Endodermal cell (in vitro differentiated cells): Measurements from ENCODE around the gene KLF7. TPM values are rescaled to one million over a fixed set of nuclear protein-coding genes. Genes with fewer than 3 reads are reported as not detected.

Experiments used
- DNase-seq: peaks from one replicate; pipeline ENCODE4 v3.0.0-alpha.2; 2017
- H3K27ac ChIP-seq: 2 replicates; pipeline ENCODE4 v1.5.1; 2013; ENCODE audit warnings: mild to moderate bottlenecking, low read depth, low read length, moderate library complexity
- H3K27me3 ChIP-seq: 2 replicates; pipeline ENCODE4 v1.6.1; 2013; ENCODE audit warnings: mild to moderate bottlenecking, low read length, moderate library complexity; ENCODE audit not compliant: insufficient read depth, control insufficient read depth, poor library complexity, severe bottlenecking
- H3K36me3 ChIP-seq: 2 replicates; pipeline ENCODE4 v1.7.0; 2013; ENCODE audit warnings: mild to moderate bottlenecking, low read length, moderate library complexity; ENCODE audit not compliant: control insufficient read depth, insufficient read depth
- H3K4me1 ChIP-seq: one replicate; pipeline ENCODE4 v1.7.0; 2013; ENCODE audit warnings: low read length; ENCODE audit not compliant: control insufficient read depth, insufficient read depth
- H3K4me3 ChIP-seq: 2 replicates; pipeline ENCODE4 v1.5.1; 2013; ENCODE audit warnings: mild to moderate bottlenecking, low read length, moderate library complexity
- H3K9ac ChIP-seq: 2 replicates; pipeline ENCODE4 v1.6.1; 2013; ENCODE audit warnings: mild to moderate bottlenecking, low read length, moderate library complexity; ENCODE audit not compliant: poor library complexity, severe bottlenecking; ENCODE audit errors: extremely low read depth
- H3K9me3 ChIP-seq: 2 replicates; pipeline ENCODE4 v1.6.1; 2013; ENCODE audit warnings: mild to moderate bottlenecking, low read length, moderate library complexity; ENCODE audit not compliant: control insufficient read depth
- H3K27ac Mint-ChIP-seq: 2 replicates; pipeline ENCODE4 v1.8.0; 2020; ENCODE audit warnings: mixed read lengths
- H3K27me3 Mint-ChIP-seq: 2 replicates; pipeline ENCODE4 v1.8.0; 2021; ENCODE audit warnings: mild to moderate bottlenecking, mixed read lengths; ENCODE audit not compliant: insufficient read depth
- H3K36me3 Mint-ChIP-seq: 2 replicates; pipeline ENCODE4 v1.8.0; 2020; ENCODE audit warnings: low read depth, mixed read lengths
- H3K4me1 Mint-ChIP-seq: 2 replicates; pipeline ENCODE4 v1.8.0; 2020; ENCODE audit warnings: mixed read lengths
- H3K4me3 Mint-ChIP-seq: 2 replicates; pipeline ENCODE4 v1.8.0; 2020; ENCODE audit warnings: mild to moderate bottlenecking, moderate library complexity, mixed read lengths
- H3K9me3 Mint-ChIP-seq: 2 replicates; pipeline ENCODE4 v1.8.0; 2020; ENCODE audit warnings: mild to moderate bottlenecking, mixed read lengths
- WGBS, 2 experiments: methylation state at CpG; one replicate each; pipeline versions ENCODE4 v1.1.5 to v1.1.7; 2013; ENCODE audit warnings: missing lambda C conversion rate in 2 of 2, mixed read lengths in 1 of 2; ENCODE audit not compliant: insufficient coverage in 1 of 2, insufficient read length in 1 of 2; 5-methylcytosine and 5-hydroxymethylcytosine counted together
- total RNA-seq, 2 donors: library from RNA; stranded (reverse); fragmentation: NEBNext Ultra II Directional in 1 of 2; extraction: Animal tissue kit (Norgen Biotek cat#: 25700) in 1 of 2; gene quantifications; 2 replicates in 1 of 2; 3 replicates in 1 of 2; pipeline ENCODE4 v1.2.1, GENCODE V29; 2021
- TF ChIP-seq, protein P1 (sequence below): fragments of 200-600 bp; sonication (generic); conservative IDR thresholded peaks from 2 replicates; pipeline ENCODE4 v1.5.0; 2021; ENCODE audit warnings: antibody characterized with exemption, mild to moderate bottlenecking

KLF7 gene
- total RNA-seq, 2 donors from 2014 or later, result 27.4 to 27.8 TPM

DNA sequence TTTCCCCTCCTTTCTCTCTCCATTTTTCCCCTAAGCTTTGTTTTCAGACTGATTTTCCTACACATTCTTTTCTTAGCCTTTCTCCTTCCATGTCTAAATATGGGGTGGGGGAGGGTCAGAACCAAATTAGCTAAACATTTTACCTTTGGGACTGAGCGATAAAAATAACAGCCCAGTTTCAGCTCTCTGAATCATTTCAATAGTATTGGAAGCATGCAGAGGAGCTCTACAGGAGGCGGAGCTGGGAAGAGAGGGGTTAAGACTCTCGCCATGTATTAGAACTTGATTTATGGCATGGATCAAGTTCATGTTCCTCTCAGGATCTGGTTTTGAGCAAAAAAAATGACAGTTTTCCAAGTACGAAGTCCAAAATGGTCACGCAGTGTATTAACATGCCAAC lies 117.3 kb downstream of the KLF7 start:
- Histone ChIP-seq H3K9ac (no peak overlapping the region), H3K27ac (no peak overlapping the region), H3K9me3 (no peaks in the 10 kb centered on the region), H3K27me3 (no peaks in the 10 kb centered on the region), H3K4me3 (no peak overlapping the region), H3K4me1 (peaks cover 11% of the 10 kb centered on the region), H3K36me3 (no peaks in the 10 kb centered on the region)
- TF ChIP-seq, protein P1, sequence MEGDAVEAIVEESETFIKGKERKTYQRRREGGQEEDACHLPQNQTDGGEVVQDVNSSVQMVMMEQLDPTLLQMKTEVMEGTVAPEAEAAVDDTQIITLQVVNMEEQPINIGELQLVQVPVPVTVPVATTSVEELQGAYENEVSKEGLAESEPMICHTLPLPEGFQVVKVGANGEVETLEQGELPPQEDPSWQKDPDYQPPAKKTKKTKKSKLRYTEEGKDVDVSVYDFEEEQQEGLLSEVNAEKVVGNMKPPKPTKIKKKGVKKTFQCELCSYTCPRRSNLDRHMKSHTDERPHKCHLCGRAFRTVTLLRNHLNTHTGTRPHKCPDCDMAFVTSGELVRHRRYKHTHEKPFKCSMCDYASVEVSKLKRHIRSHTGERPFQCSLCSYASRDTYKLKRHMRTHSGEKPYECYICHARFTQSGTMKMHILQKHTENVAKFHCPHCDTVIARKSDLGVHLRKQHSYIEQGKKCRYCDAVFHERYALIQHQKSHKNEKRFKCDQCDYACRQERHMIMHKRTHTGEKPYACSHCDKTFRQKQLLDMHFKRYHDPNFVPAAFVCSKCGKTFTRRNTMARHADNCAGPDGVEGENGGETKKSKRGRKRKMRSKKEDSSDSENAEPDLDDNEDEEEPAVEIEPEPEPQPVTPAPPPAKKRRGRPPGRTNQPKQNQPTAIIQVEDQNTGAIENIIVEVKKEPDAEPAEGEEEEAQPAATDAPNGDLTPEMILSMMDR, result no peak
- DNase-seq, result peak; percentile 43
- Mint-ChIP-seq H3K27ac (no peak overlapping the region), H3K9me3 (no peaks in the 10 kb centered on the region), H3K4me3 (no peak overlapping the region), H3K4me1 (peaks cover 41% of the 10 kb centered on the region), H3K27me3 (no peaks in the 10 kb centered on the region), H3K36me3 (no peaks in the 10 kb centered on the region)
- 90 to 96% methylated on average over 5 of the region's 5 CpGs for WGBS, 2 experiments

DNA sequence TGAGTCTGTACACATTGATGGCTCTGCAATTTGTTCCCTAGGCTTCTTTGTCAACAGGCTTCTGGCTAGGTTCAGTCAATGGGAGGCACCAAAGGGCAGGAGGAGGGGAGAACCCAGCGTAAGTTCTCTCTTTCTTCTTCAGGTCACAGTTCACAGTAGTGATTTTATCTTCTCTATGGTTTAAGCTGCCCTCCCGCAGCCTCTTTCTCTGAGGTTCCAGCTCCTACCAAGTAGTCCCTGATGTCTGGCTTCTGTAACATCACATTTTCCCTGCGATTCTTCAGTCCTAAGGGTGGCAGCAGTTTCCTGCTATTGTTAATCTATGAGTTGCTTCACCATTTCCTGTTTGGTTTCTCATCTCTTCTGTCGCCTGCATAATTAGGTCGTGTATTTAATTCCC lies 119.0 kb downstream of the KLF7 start:
- H3K9me3 Mint-ChIP-seq, result no peaks in the 10 kb centered on the region
- TF ChIP-seq, protein P1, result no peak
- no peaks in the 10 kb centered on the region for H3K36me3 Mint-ChIP-seq
- no peaks in the 10 kb centered on the region for H3K9me3 ChIP-seq
- no peaks in the 10 kb centered on the region for H3K36me3 ChIP-seq
- DNase-seq, result peak; percentile 46
- peaks cover 11% of the 10 kb centered on the region for H3K4me1 ChIP-seq
- no peak overlapping the region for H3K27ac Mint-ChIP-seq
- no peaks in the 10 kb centered on the region for H3K27me3 ChIP-seq
- H3K9ac ChIP-seq, result no peak overlapping the region
- H3K4me3 ChIP-seq, result no peak overlapping the region
- H3K4me3 Mint-ChIP-seq, result no peak overlapping the region
- H3K27ac ChIP-seq, result no peak overlapping the region
- peaks cover 47% of the 10 kb centered on the region for H3K4me1 Mint-ChIP-seq
- WGBS, 2 experiments, result 86 to 88% methylated on average over 4 to 5 of the region's 5 CpGs
- no peaks in the 10 kb centered on the region for H3K27me3 Mint-ChIP-seq

- Mint-ChIP-seq H3K27ac (no peak overlapping the region), H3K9me3 (no peaks in the 10 kb centered on the region)
These were observed 120.2 kb downstream of the KLF7 start for GRCh38 chr2:207045531-207045930.

More at GRCh38 chr2:207045531-207045930, 120.2 kb downstream of the KLF7 start:
- no peak overlapping the region for H3K4me3 Mint-ChIP-seq
- Histone ChIP-seq H3K36me3 (no peaks in the 10 kb centered on the region), H3K4me1 (peaks cover 11% of the 10 kb centered on the region), H3K27ac (no peak overlapping the region), H3K9me3 (no peaks in the 10 kb centered on the region), H3K9ac (no peak overlapping the region), H3K27me3 (no peaks in the 10 kb centered on the region), H3K4me3 (no peak overlapping the region)
- TF ChIP-seq, protein P1, result no peak
- 96 to 97% methylated on average over 3 of the region's 3 CpGs for WGBS, 2 experiments
- DNase-seq, result no peak
- peaks cover 54% of the 10 kb centered on the region for H3K4me1 Mint-ChIP-seq
- H3K27me3 Mint-ChIP-seq, result no peaks in the 10 kb centered on the region
- H3K36me3 Mint-ChIP-seq, result no peaks in the 10 kb centered on the region
